Cardiac muscle cell (in vitro differentiated cells and primary cell): ENCODE results near the gene DRAXIN. TPM values are rescaled to one million over a fixed set of nuclear protein-coding genes. Genes with fewer than 3 reads are reported as not detected.

Source experiments
- DNase-seq, 2 donors: peaks; one replicate each; pipeline versions ENCODE4 v3.0.0 to v3.0.0-alpha.2; 2010 to 2017; ENCODE audit warnings: low read depth in 1 of 2, low spot score in 1 of 2
- H3K27ac ChIP-seq: fragments of 200-600 bp; sonication (generic); 2 replicates; pipeline ENCODE4 v1.5.1; 2016
- H3K27me3 ChIP-seq: fragments of 200-600 bp; sonication (generic); 2 replicates; pipeline ENCODE4 v1.6.0; 2016; ENCODE audit warnings: control low read depth
- H3K36me3 ChIP-seq: fragments of 200-600 bp; sonication (generic); 2 replicates; pipeline ENCODE4 v1.5.1; 2016; ENCODE audit warnings: control low read depth
- H3K4me1 ChIP-seq: fragments of 200-600 bp; sonication (generic); 2 replicates; pipeline ENCODE4 v1.8.1; 2017; ENCODE audit warnings: low read depth, mild to moderate bottlenecking, mixed run types
- H3K4me3 ChIP-seq: fragments of 200-600 bp; sonication (generic); 2 replicates; pipeline ENCODE4 v1.5.1; 2016; ENCODE audit warnings: mild to moderate bottlenecking
- H3K9me3 ChIP-seq: fragments of 200-600 bp; sonication (generic); 2 replicates; pipeline ENCODE4 v1.5.1; 2017; ENCODE audit warnings: low read depth, mild to moderate bottlenecking, control low read depth
- CTCF ChIP-seq: IDR thresholded peaks from 2 replicates; pipeline ENCODE4 v1.5.1; 2012; ENCODE audit warnings: low read depth, mild to moderate bottlenecking, low read length
- polyA plus RNA-seq: library from polyadenylated mRNA; unstranded; fragments of >200 nt; fragmentation: Nextera tagmentation; extraction: Ambion mirVana; gene quantifications from 2 replicates; pipeline ENCODE4 v1.2.1, GENCODE V29; 2016
- total RNA-seq: library from RNA; depleted of rRNA; stranded (reverse); fragments of >200 nt; gene quantifications from 2 replicates; pipeline ENCODE4 v1.2.3, GENCODE V29; 2016

Gene DRAXIN
- total and polyA plus RNA-seq, 2 experiments from 2014 or later: 0.36 TPM; not detected in 1

- no peaks in the 10 kb centered on the region for H3K27me3 ChIP-seq
- no peak overlapping the region for H3K4me3 ChIP-seq
- no peaks in the 10 kb centered on the region for H3K4me1 ChIP-seq
- DNase-seq: no peak
- no peak overlapping the region for H3K27ac ChIP-seq
- H3K9me3 ChIP-seq: no peaks in the 10 kb centered on the region
- TF ChIP-seq CTCF: no peak
- H3K36me3 ChIP-seq: no peaks in the 10 kb centered on the region
Measured at GRCh38 chr1:11682287-11682771, 9.2 kb upstream of the DRAXIN start.

GRCh38 chr1:11682799-11683198 is 8.7 kb upstream of the DRAXIN start:
- Histone ChIP-seq H3K9me3 (no peaks in the 10 kb centered on the region), H3K27me3 (no peaks in the 10 kb centered on the region), H3K36me3 (no peaks in the 10 kb centered on the region), H3K4me1 (no peaks in the 10 kb centered on the region), H3K27ac (no peak overlapping the region), H3K4me3 (no peak overlapping the region)
- TF ChIP-seq CTCF: no peak
- DNase-seq: no peak

GRCh38 chr1:11684070-11684469 is 7.4 kb upstream of the DRAXIN start:
- Histone ChIP-seq H3K4me1 (no peaks in the 10 kb centered on the region), H3K9me3 (no peaks in the 10 kb centered on the region)

GRCh38 chr1:11685210-11685752 is 6.2 kb upstream of the DRAXIN start:
- no peaks in the 10 kb centered on the region for H3K9me3 ChIP-seq
- H3K27me3 ChIP-seq: peaks cover 9% of the 10 kb centered on the region
- DNase-seq: no peak
- no peak overlapping the region for H3K27ac ChIP-seq
- no peaks in the 10 kb centered on the region for H3K4me1 ChIP-seq
- no peak overlapping the region for H3K4me3 ChIP-seq
- H3K36me3 ChIP-seq: no peaks in the 10 kb centered on the region
- TF ChIP-seq CTCF: no peak

More at GRCh38 chr1:11684070-11684469, 7.4 kb upstream of the DRAXIN start:
- Histone ChIP-seq H3K27me3 (no peaks in the 10 kb centered on the region), H3K4me3 (no peak overlapping the region), H3K27ac (no peak overlapping the region), H3K36me3 (no peaks in the 10 kb centered on the region)
- no peak for DNase-seq
- TF ChIP-seq CTCF: no peak

GRCh38 chr1:11688506-11688905 is 3.0 kb upstream of the DRAXIN start:
- Histone ChIP-seq H3K9me3 (no peaks in the 10 kb centered on the region), H3K27me3 (peaks cover 42% of the 10 kb centered on the region), H3K4me3 (no peak overlapping the region), H3K36me3 (no peaks in the 10 kb centered on the region), H3K27ac (no peak overlapping the region), H3K4me1 (no peaks in the 10 kb centered on the region)
- no peak for DNase-seq
- TF ChIP-seq CTCF: no peak
